Cerebellar nuclear complex (tissue), 1 donor: ENCODE measurements around the gene WWOX.

ENCODE experiments used
- DNase-seq, 2 experiments: peaks; one replicate each; lab custom pipeline; 2025; lab: John Stamatoyannopoulos, UW

The WWOX gene

GRCh38 chr16:78955206-78955605, 855.8 kb downstream of the WWOX start:
- DNase-seq = no peak

GRCh38 chr16:78956859-78957258, 857.4 kb downstream of the WWOX start:
- DNase-seq = no peak

- no peak for DNase-seq
Measured at GRCh38 chr16:78957317-78958100, 858.1 kb downstream of the WWOX start.

GRCh38 chr16:78961464-78961863, 862.0 kb downstream of the WWOX start:
- no peak for DNase-seq

DNA sequence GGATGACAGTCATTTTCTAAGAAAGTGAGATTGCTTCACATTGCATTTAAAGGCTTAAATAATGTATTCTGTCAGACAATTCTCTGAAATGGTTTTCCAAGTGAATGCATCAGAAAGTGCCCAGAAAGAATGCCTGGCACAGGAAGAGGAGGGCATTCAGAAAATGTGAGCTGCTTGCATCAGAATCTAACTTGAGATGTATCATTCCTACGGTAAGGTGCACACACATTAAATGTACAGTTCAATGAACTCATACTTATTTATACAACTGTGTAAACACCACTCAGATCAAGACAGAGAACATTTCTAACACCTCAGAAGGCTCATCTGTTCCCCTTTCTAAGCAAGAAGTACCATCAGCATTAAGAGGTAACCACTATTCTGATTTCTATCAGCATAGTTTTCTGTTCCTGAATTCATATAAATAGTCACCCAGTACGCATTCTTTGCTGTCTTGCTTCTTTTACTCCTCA, 863.0 kb downstream of the WWOX start:
- DNase-seq = no peak

GRCh38 chr16:78967948-78968347, 868.5 kb downstream of the WWOX start:
- no peak for DNase-seq

DNA sequence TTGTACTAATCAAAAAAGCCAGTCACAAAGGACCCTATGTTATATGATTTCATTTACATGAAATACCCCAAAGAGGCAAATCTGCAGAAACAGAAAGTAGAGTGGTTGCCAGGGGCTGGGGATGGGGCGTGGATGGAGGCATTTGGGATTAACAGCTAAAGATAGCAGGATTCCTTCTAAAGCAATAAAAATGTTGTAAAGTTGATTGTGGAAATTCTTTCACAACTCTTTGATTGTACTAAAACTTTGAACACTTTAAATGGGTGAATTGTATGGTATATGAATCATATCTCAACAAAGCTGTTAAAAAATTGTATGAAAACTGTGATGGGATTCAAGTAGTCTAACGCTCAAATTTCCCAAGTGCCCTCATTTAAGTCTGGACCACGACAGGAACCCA, 870.3 kb downstream of the WWOX start:
- no peak for DNase-seq

DNA sequence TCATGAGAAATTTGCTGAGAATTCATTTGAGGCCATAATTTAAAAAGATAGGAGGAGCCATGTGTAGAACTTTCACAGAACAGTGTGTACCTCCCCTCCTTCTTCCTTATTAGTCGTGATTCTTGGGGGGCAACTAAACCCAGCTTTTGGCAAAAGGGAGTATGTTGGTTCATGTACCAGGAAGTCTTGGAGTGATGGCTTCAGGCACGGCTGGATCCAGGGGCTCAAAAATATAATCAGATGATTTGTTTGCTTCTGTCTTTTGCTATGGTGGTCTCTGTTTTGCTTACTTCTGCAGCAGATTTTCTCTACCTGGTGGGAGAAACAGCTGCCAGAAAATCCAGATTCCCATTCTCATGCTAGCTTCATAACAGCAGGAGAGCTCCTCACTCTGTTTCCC, 871.2 kb downstream of the WWOX start:
- no peak for DNase-seq

GRCh38 chr16:78972006-78972405, 872.6 kb downstream of the WWOX start:
- DNase-seq = no peak

DNA sequence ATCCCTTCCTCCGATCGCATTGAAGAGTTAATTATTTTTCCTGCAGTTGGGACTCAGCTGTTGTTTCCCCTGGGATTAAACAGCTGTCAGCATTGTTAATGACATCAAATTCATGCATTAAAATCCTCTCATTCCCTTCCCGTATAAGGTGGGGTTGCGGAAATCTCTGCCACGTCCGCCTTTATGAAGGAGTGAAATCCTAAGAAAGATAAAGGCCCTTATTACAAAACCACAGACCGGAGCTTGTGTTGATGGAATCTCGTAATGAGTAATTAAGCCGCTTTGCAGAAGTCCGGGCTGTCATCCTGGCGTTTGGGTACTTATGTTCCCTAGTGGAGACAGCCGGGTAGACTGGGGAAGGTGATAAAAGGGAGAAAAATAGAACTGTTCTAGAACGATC, 873.5 kb downstream of the WWOX start:
- DNase-seq = no peak

- DNase-seq = no peak
Measured at GRCh38 chr16:78976212-78976611, 876.8 kb downstream of the WWOX start.

GRCh38 chr16:78980825-78981224, 881.4 kb downstream of the WWOX start:
- DNase-seq = no peak

GRCh38 chr16:78982096-78982744, 882.8 kb downstream of the WWOX start:
- DNase-seq = no peak

DNA sequence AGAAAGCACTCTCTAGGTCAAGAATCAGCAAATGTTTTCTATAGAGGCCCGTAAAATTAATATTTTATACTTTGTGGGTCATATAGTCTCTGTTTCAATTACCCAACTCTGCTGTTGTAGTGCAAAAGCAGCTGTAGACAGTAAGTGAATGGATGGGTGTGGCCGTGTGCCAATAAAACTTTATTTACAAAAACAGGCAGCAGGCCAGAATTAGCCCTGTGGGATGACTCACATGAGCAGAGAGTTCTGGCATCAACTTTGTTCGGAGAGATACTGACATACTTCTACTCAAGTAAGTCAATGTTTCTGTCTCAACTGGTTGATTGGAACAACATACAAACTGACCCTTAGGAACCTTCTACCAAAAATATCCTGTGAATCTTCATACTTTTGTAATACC, 884.9 kb downstream of the WWOX start:
- DNase-seq = no peak

- DNase-seq = peak in 1 of 2 experiments; percentile 69
Measured at GRCh38 chr16:78984887-78985464, 885.5 kb downstream of the WWOX start.

GRCh38 chr16:78985716-78986605, 886.5 kb downstream of the WWOX start:
- DNase-seq = no peak

GRCh38 chr16:78987666-78988065, 888.2 kb downstream of the WWOX start:
- no peak for DNase-seq

- no peak for DNase-seq
Measured at GRCh38 chr16:78988361-78988969, 889.0 kb downstream of the WWOX start.

GRCh38 chr16:78990309-78990701, 890.9 kb downstream of the WWOX start:
- no peak for DNase-seq

DNA sequence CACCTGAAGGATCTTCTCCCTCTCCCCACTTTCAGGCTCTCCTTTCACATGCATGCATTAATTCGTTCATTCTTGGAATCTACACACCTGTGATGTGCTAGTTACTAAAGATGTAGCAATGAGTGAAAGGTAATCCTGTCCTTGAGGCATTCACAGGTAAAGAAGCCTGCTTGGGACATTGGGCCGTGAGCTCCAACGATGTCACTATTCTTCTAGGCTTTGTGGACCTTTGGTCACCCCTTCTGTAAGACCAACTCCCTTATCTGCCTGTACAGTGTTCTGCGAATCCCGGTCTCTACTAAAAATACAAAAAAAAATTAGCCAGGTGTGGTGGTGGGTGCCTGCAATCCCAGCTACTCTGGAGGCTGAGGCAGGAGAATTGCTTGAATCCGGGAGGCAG, 892.5 kb downstream of the WWOX start:
- no peak for DNase-seq

DNA sequence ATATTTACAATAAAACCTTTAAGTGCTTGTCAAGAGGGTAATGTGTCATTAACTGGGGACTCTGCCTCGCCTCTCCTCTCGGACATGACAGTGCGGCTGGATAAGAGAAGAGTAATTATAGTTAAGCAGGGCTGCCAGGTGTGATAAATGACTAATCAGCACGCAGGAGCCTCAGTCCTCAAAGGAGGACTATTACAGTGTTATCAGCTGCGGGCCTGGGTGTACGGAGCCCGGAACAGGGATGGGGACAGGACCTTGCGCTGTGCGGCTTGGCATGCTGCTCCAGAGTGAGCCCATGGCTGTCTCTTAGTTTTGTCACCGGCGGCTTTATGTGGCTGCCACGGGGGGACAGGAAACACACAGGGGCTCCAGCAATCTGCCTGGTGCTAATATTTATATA, 893.9 kb downstream of the WWOX start:
- no peak for DNase-seq
